HG03521 (cell line): ENCODE results near the gene ATP5PO.
"Not testable (repeated sequence)": the region's sequence is repeated elsewhere in the genome, so short reads cannot be mapped to it uniquely, and the experiment has no call there.

Experiments used
- ATAC-seq: cut with Tn5 transposase; IDR thresholded peaks from one replicate; pipeline ENCODE4 v1.9.1; 2021; ENCODE audit warnings: mild to moderate bottlenecking, moderate library complexity; ENCODE audit not compliant: unreplicated experiment

Gene ATP5PO

GRCh38 chr21:33872881-33873515 lies 42.6 kb downstream of the ATP5PO start:
- no peak for ATAC-seq

- no peak for ATAC-seq
These were observed 44.4 kb downstream of the ATP5PO start for GRCh38 chr21:33871171-33871570.

- no peak for ATAC-seq
These were observed 44.8 kb downstream of the ATP5PO start for GRCh38 chr21:33870768-33871167.

- ATAC-seq: no peak
These were observed 45.7 kb downstream of the ATP5PO start for GRCh38 chr21:33869873-33870272.

GRCh38 chr21:33867868-33868267 lies 47.7 kb downstream of the ATP5PO start:
- not testable (repeated sequence) for ATAC-seq

GRCh38 chr21:33866826-33867225 lies 48.8 kb downstream of the ATP5PO start:
- ATAC-seq: no peak

- ATAC-seq: no peak
These were observed 49.5 kb downstream of the ATP5PO start for GRCh38 chr21:33865996-33866575.

GRCh38 chr21:33865176-33865575 lies 50.4 kb downstream of the ATP5PO start:
- ATAC-seq: no peak

GRCh38 chr21:33864150-33864549 lies 51.5 kb downstream of the ATP5PO start:
- ATAC-seq: no peak

GRCh38 chr21:33863191-33863590 lies 52.4 kb downstream of the ATP5PO start:
- ATAC-seq: not testable (repeated sequence)

GRCh38 chr21:33861125-33861524 lies 54.5 kb downstream of the ATP5PO start:
- ATAC-seq: no peak

- ATAC-seq: no peak
These were observed 55.2 kb downstream of the ATP5PO start for GRCh38 chr21:33860332-33860879.

GRCh38 chr21:33859373-33860102 lies 56.1 kb downstream of the ATP5PO start:
- ATAC-seq: no peak

GRCh38 chr21:33858667-33859372 lies 56.8 kb downstream of the ATP5PO start:
- no peak for ATAC-seq

- no peak for ATAC-seq
These were observed 57.5 kb downstream of the ATP5PO start for GRCh38 chr21:33857846-33858666.

GRCh38 chr21:33856893-33857527 lies 58.6 kb downstream of the ATP5PO start:
- ATAC-seq: no peak

- no peak for ATAC-seq
These were observed 60.4 kb downstream of the ATP5PO start for GRCh38 chr21:33855190-33855589.

GRCh38 chr21:33854604-33855003 lies 61.0 kb downstream of the ATP5PO start:
- ATAC-seq: no peak
